ENCODE data around the gene CLCN3. TPM values are rescaled to one million over a fixed set of nuclear protein-coding genes. Genes with fewer than 3 reads are reported as not detected.

The CLCN3 gene
- total RNA-seq, 1 donor from 2014 or later, result 57.4 TPM

DNA sequence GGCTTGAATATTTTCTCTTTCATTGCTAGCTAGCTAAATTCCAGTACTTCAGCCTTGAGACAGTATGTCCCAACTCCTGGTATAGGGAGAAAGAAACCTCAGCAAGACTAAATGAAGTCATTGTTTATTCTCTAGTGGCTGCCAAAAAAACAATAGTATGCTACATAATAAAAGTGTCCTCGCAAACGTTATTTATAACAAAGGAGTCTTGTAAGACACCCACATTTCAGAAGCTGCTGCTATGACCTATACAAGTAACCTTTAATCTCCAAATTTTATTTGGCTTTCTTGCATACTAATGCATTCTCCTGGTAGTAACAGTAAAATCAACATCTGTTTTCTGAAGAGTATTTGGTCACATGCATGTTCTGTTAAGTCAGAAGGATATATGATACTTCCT is 36.8 kb upstream of the CLCN3 start:
- TF ChIP-seq, protein P1, sequence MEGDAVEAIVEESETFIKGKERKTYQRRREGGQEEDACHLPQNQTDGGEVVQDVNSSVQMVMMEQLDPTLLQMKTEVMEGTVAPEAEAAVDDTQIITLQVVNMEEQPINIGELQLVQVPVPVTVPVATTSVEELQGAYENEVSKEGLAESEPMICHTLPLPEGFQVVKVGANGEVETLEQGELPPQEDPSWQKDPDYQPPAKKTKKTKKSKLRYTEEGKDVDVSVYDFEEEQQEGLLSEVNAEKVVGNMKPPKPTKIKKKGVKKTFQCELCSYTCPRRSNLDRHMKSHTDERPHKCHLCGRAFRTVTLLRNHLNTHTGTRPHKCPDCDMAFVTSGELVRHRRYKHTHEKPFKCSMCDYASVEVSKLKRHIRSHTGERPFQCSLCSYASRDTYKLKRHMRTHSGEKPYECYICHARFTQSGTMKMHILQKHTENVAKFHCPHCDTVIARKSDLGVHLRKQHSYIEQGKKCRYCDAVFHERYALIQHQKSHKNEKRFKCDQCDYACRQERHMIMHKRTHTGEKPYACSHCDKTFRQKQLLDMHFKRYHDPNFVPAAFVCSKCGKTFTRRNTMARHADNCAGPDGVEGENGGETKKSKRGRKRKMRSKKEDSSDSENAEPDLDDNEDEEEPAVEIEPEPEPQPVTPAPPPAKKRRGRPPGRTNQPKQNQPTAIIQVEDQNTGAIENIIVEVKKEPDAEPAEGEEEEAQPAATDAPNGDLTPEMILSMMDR (IDR thresholded peaks at IDR 0.05; ENCODE audit: unreplicated experiment), result no peak
- Mint-ChIP-seq H3K4me3 (no peak overlapping the region), H3K27ac (peak overlapping the region; percentile 39), H3K36me3 (peaks cover 19% of the 10 kb centered on the region), H3K9me3 (no peaks in the 10 kb centered on the region), H3K4me1 (no peaks in the 10 kb centered on the region), H3K27me3 (ENCODE audit: low read depth) (no peaks in the 10 kb centered on the region)
- no peak for DNase-seq (ENCODE audit: low spot score in 2 of 2, unreplicated experiment in 2 of 2)

DNA sequence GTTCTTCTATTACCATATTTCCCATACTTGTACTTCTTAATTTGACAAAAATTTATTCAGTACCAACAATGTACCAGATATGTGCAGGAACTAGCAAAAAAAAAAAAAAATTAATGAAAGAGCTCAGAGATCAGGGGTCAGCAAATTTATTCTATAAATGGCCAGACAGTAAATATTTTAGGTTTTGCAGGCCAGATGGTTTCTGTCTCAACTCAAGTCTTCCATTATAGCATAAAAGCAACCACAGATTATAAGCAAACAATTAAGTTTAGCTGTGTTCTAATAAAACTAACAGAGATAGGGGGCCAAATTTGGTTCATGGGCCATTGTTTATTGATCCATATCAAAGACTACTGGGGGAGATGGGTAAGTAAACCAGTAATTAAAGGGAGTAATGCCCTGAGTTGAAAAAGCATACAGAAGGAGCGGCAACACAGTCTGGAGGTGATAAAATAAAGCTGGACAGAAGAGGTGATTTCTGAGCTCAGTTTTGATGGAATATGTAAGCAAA is 27.3 kb upstream of the CLCN3 start:
- TF ChIP-seq, protein P1 (IDR thresholded peaks at IDR 0.05; ENCODE audit: unreplicated experiment), result no peak
- no peak for DNase-seq (ENCODE audit: low spot score in 2 of 2, unreplicated experiment in 2 of 2)
- peak overlapping the region; percentile 51 for H3K27ac Mint-ChIP-seq
- H3K4me3 Mint-ChIP-seq, result no peak overlapping the region
- peaks cover 10% of the 10 kb centered on the region for H3K36me3 Mint-ChIP-seq
- no peaks in the 10 kb centered on the region for H3K4me1 Mint-ChIP-seq
- H3K9me3 Mint-ChIP-seq, result no peaks in the 10 kb centered on the region
- H3K27me3 Mint-ChIP-seq (ENCODE audit: low read depth), result no peaks in the 10 kb centered on the region

DNA sequence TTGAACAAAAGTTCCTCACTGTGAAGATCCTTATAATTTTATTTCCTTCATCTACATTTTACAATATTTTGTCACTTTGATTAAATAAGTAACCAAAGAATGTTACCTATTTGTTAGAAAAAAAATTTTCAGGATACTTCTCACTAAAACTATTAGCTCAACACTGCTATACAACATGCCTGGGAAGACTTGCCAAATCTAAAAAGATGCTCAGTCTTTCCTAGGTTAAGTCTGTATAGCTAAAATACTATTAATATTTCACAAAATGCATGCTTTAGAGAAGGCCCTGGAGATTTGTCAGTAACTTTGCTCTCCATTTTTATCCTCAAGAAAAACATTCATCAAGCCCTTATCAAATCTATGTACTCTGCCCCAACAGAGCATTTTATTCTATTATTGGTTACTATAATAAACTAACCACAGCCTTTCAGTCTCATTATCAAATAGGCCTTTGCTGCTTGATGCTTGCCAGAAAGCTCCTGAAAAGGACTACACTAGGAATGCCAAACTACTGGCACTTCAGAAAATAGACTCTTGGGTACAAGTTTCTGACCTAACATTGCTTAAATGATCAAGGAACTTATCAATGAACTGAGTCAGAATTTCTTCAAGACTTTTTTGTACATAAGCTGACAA is 25.7 kb upstream of the CLCN3 start:
- no peaks in the 10 kb centered on the region for H3K4me1 Mint-ChIP-seq
- TF ChIP-seq, protein P1 (IDR thresholded peaks at IDR 0.05; ENCODE audit: unreplicated experiment), result no peak
- no peak for DNase-seq (ENCODE audit: low spot score in 2 of 2, unreplicated experiment in 2 of 2)
- H3K27me3 Mint-ChIP-seq (ENCODE audit: low read depth), result no peaks in the 10 kb centered on the region
- no peak overlapping the region for H3K27ac Mint-ChIP-seq
- no peaks in the 10 kb centered on the region for H3K9me3 Mint-ChIP-seq
- no peak overlapping the region for H3K4me3 Mint-ChIP-seq
- H3K36me3 Mint-ChIP-seq, result peaks cover 6% of the 10 kb centered on the region

DNA sequence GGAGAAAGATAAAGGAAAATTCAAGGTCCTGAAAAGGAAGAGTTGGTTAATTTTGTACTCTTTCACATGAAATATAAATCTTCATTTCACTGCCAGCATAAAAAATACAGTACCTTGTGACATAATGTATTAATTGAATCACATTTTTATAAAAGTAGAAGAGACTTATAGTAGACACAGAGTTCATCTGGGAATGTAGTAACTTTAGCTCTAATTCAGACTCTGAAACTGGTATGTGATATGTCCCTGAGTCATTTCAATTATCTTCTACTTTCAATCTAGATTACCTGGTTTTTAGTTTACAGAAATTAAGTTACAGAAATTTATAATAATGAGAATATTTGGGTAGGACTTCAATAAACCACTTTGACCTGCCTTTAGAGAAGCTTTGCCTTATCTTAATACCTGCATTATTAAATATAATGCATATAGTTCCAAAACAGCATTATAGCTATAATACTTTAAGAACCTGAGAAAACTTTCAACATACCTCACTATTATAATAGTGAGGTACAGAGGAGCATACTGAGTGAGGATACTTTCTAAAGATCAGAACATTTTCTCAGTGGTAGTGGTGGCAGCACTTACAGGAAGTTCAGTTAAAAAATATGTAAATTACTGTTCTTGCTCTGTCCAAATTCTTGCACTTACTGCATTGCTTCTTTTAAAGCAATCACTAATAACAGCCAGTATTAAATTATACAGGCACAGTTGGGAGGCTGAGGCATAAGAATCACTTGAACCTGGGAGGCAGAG is 19.2 kb upstream of the CLCN3 start:
- peaks cover 1% of the 10 kb centered on the region for H3K4me1 Mint-ChIP-seq
- H3K27me3 Mint-ChIP-seq (ENCODE audit: low read depth), result no peaks in the 10 kb centered on the region
- TF ChIP-seq, protein P1 (IDR thresholded peaks at IDR 0.05; ENCODE audit: unreplicated experiment), result no peak
- no peak for DNase-seq (ENCODE audit: low spot score in 2 of 2, unreplicated experiment in 2 of 2)
- no peak overlapping the region for H3K4me3 Mint-ChIP-seq
- H3K27ac Mint-ChIP-seq, result no peak overlapping the region
- no peaks in the 10 kb centered on the region for H3K9me3 Mint-ChIP-seq
- H3K36me3 Mint-ChIP-seq, result peaks cover 7% of the 10 kb centered on the region

DNA sequence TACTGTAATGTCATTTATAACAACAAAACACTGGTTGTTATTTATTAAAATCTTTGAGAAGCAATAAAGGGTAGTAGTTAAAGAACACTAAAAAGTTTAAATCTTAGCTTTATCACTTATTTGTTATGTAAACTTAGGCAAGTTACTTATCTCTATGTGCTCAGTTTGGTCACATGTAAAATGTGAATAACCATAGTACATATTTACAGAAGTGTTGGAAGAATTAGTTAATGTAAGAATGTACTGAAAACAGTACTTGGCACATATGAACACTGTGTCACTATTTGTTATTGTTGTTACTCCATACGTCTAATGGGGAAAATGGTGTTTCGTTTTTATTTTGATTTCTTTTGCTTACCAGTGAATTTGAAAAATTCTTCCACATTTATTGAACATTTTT is 17.1 kb upstream of the CLCN3 start:
- DNase-seq (ENCODE audit: low spot score in 2 of 2, unreplicated experiment in 2 of 2), result no peak
- H3K36me3 Mint-ChIP-seq, result peaks cover 15% of the 10 kb centered on the region
- no peaks in the 10 kb centered on the region for H3K27me3 Mint-ChIP-seq (ENCODE audit: low read depth)
- H3K9me3 Mint-ChIP-seq, result no peaks in the 10 kb centered on the region
- no peak overlapping the region for H3K27ac Mint-ChIP-seq
- H3K4me1 Mint-ChIP-seq, result peaks cover 1% of the 10 kb centered on the region
- H3K4me3 Mint-ChIP-seq, result no peak overlapping the region
- TF ChIP-seq, protein P1 (IDR thresholded peaks at IDR 0.05; ENCODE audit: unreplicated experiment), result no peak
